KBM-7 (cell line): ENCODE results near the gene FAM221B.

Experiments used
- DNase-seq: peaks from one replicate; pipeline ENCODE4 v3.0.0-alpha.2; 2015
- in situ Hi-C: fragments of 300-500 bp; cut with MboI; formaldehyde crosslinking; loops from 2 replicates; pipeline ENCODE4 v1.14.3; 2020; ENCODE audit warnings: low sequenced_read_pairs, low pct_unique_long_range_greater_than_20kb, mixed read lengths

FAM221B gene, protein sequence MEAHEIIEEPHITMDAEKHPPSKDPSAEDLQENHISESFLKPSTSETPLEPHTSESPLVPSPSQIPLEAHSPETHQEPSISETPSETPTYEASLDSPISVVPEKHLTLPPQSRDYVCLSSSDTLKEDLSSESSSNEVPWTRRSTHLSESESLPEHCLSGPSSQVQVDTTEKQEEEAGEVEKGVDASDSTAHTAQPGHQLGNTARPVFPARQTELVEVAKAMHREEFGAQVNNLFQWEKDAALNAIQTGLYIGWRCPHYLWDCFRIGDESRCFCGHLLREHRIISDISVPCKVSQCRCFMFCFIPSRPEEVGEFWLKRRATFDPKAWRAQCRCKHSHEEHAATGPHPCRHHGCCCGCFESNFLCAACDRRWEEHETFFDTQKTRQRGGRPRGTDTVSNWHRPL

GRCh38 chr9:35828716-35829083 lies at the start of gene FAM221B:
FAM221B (minus strand) TSS chr9:35828732; CDS start chr9:35826161, 2,571 bp downstream.
- DNase-seq = no peak
- in situ Hi-C loops = no loop called here

- DNase-seq = no peak
- in situ Hi-C loops = no loop called here
Measured at GRCh38 chr9:35872505-35872904, 44.0 kb upstream of the FAM221B start.

DNA sequence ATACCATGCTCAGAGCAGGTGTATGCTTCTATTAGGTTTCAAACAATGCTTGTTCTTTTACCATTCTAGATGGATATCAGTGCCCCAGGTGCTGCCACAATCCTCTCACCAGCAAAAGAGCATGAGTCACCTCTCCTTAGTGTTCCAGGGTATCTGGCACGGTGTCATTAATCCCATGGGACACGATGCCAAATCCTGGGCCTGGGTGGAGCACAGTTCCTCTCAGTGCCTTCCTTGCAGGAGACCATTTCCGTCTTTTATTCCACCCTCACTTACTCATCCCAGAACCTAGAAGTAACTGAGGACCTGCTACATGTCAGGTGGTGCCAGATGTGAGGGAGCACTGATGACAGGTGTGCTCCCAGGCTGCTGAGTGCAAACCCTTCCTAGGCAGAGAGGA lies 43.0 kb upstream of the FAM221B start:
- in situ Hi-C loops = no loop called here
- DNase-seq = no peak

GRCh38 chr9:35870351-35870923 lies 41.9 kb upstream of the FAM221B start, which contains the start of gene OR13J1:
OR13J1 (minus strand) TSS chr9:35870401; CDS start chr9:35870401, 0 bp downstream.
- DNase-seq = no peak
- in situ Hi-C loops = no loop called here

- in situ Hi-C loops = no loop called here
Measured at GRCh38 chr9:35869621-35870216, 41.2 kb upstream of the FAM221B start.

GRCh38 chr9:35868933-35869332 lies 40.4 kb upstream of the FAM221B start:
- in situ Hi-C loops = no loop called here
- no peak for DNase-seq

More at GRCh38 chr9:35869621-35870216, 41.2 kb upstream of the FAM221B start:
- DNase-seq = no peak

DNA sequence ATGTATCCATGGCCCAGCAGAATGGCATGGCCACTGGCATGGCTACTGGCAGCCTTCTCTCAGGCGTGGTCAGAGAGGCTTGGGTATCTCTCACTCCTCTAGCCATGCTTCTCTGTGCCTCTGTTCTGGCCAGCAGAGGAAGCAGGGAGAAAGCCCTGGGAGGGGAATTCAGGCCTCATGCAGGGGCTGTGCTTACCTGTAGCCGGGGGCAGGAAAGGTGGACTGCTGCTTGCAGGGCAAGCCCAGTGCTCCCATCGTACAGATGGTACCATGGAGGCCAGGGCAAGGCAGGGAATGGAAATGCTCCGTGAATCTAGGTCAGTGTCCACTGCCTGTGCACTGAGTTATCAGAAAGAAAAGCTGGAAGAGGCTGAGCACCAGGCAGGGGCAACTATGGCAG lies 39.0 kb upstream of the FAM221B start:
- in situ Hi-C loops = no loop called here
- DNase-seq = no peak

DNA sequence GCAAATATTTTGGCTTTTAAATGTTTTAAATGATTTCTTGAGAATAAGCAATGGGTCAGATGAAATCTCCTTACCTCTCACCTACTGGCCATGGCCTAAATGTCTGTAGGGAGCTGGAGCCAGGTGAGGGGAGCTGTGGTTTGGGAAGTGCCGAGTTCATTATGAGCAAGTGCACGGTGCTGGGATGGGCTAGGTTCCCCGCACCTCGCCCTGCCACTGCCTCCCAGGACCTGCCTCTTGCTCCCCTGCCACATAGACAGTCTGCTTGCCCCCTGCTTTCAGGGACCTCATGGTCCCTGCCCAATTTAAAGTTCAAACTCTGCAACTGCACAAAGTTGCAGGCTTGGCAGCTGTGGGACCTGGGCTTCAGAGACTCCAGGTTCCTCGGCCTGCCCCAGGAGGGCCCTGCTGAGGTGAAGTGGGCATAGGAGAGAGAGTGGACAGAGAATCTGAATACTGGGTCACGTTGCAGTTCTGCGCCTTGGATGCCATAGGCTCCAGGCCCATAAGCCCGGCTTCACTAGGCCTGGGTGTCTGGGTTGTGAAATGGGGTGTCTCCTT lies 36.2 kb upstream of the FAM221B start:
- in situ Hi-C loops = no loop called here
- DNase-seq = no peak

DNA sequence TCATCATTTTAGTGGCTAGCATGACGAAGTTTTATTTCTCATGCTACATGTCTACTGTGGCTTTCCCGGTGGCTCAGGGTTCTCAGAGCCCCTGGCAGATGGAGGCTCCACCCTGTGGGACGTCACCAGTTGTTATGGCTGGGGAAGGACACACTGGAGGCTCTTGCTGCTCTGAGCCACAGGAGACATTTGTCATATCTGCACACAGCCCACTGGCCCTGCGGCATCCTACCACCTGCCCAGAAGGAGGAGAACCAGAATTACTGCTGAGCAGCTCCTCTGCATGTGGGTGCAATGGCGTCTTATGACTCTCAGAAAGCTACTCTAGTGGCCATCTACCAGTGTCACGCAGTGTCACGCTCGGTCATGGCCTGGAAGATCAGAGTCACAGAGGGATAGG lies 35.1 kb upstream of the FAM221B start:
- DNase-seq = no peak
- in situ Hi-C loops = no loop called here

DNA sequence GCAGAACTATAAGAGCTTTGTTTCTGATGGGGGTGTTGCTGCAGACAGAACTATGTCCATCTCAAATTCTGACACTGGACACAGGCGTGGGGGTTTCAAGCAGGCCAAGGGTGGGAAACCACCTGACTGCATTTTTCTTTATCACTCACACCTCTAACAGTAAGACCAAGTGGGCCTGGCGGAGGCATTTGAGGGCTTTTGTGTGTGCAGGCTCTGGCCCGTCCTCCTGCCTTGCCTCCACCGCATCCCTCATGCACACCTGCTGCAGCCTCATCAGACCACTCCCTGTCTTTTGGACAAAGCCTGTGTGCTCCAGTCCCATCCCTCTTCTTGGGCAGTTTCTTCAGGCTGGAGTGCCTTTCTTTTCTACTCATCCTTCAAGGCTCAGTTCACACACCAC lies 33.8 kb upstream of the FAM221B start:
- DNase-seq = no peak
- in situ Hi-C loops = no loop called here

DNA sequence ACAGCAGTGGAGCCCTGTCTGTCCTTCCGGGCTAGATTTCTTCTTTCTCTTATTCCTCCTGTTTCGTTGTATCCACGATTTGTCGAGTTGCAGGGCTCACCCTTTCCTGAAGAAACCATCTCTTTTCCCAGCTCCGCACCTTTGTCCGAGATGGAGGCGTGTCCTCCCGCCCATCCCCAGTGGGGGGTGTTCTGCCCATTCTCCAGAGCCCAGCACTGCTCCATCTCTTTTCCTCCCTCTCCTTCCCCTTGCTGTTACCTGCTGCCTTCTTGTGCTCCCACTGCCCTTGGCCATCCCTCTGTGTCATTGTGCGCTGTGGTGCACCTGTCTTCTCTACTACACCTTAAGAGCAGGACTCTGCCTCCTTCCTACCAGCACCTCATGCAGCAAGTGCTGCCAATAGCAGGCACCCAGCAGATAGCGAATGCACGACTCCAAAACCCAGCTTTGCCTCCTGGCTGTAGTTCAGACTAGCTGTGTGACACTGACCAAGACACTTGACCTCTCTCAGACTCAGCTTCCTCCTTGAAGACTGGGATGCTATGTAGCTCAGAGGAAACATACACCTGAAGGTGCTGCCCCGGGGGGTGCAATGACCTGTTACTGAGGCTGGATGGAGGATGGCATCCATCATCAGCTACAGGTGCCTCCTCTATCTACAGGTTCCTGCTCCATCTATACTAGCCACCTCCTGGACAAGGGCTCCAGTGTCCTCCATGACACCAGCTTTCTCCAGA lies 32.8 kb upstream of the FAM221B start:
- in situ Hi-C loops = no loop called here
- DNase-seq = no peak

DNA sequence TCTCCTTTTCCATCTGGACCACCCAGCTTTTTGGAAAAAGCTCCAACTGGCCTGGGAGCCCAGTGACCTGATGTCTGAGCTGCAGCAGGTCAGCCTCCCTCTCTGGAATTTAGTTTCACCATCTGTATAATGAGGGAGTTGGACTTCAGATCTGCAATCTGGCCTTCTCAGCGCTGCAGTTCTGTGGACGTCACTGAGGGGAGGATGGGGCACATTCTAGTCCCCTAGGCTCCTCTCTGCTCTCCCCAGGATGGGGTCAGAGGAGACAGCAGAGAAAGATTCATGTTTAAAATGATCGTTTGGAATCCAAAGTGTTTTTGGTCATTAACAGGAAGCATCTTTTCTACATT lies 31.4 kb upstream of the FAM221B start:
- in situ Hi-C loops = no loop called here
- DNase-seq = no peak

DNA sequence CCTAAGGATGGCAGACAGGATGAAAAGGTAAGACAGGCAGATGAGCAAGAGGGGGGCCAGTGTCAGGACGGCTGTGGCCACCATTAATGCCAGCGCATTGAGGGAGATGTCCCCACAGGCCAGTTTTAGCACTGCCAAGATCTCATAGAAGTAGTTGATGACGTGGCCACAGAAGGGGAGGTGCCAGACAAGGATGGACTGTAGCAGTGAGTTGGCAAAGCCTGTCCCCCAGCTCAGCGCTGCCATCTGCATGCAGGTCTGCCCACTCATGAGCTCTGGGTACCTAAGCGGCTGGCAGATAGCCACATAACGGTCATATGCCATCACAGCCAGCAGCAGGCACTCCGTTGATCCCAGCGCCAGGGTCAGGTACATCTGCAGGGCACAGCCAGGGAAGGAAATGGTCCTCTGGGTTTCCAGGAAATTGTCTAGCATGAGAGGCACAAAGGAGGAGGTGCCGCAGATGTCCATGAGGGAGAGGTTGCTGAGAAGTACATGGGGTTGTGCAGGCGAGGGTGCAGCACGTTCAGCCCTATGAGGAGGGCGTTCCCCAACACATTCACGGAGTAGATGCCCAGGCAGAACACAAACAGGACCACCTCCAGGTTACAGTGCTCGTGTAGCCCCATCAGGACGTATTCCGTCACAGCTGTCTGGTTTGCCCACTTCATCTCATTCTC lies 30.9 kb upstream of the FAM221B start:
- no peak for DNase-seq
- in situ Hi-C loops = no loop called here

DNA sequence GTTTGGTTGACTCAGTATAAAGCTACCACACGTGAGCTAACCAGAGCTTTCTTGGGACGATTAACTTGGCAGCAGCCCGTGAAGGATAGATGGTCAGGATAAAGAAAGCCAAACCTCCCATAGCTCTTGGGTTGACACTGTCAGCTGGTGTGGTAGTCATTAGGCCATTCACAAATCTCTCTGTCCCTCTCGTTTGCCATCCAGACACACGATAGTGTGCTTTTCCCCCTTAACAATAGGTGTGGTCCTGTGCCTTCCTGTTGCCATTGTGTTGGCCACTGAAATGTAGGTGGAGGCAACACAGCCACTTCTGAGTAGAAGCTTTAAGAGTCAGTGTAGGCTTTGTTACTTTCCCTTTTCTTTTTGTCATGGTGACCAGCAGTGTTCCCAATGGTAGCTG lies 29.9 kb upstream of the FAM221B start:
- in situ Hi-C loops = no loop called here
- no peak for DNase-seq

DNA sequence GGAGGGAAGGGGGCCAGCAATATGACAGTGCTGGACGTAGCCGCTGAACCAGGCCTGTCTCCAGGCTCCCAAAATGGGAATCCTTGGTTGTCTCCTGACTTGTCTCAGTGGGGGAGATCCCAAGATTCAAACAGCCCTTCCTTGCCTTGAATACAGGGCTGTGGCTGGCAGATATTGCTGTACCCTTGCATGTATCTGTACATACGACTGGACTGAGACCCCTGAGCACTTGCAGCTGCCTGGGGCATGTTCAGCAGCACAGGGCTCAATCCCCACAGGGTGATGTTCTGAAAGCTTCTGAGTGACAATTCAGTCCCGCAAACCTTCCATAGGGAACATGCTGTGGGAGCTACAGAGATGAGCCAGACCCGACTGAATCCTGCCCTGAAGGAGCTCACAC lies 28.4 kb upstream of the FAM221B start:
- no peak for DNase-seq
- in situ Hi-C loops = no loop called here

DNA sequence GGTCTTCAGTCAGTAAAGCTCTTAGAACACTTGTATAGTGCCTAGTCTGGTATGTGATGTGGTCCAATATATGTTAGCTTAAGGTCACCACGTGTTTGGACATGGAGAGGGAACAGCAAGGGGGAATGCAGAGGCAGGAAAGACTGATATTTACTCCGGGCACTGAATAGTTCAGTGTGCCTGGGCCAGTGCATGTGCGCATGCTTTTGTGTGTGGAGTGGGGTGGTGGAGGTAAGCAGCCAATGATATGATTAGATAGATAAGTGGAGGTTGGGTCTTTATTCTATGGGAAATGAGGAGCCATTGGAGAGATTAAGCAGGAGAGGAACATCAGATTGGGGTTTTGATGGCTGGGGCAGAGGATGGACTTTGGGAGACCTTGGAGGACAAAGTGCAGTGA lies 27.7 kb upstream of the FAM221B start:
- in situ Hi-C loops = no loop called here
- no peak for DNase-seq

DNA sequence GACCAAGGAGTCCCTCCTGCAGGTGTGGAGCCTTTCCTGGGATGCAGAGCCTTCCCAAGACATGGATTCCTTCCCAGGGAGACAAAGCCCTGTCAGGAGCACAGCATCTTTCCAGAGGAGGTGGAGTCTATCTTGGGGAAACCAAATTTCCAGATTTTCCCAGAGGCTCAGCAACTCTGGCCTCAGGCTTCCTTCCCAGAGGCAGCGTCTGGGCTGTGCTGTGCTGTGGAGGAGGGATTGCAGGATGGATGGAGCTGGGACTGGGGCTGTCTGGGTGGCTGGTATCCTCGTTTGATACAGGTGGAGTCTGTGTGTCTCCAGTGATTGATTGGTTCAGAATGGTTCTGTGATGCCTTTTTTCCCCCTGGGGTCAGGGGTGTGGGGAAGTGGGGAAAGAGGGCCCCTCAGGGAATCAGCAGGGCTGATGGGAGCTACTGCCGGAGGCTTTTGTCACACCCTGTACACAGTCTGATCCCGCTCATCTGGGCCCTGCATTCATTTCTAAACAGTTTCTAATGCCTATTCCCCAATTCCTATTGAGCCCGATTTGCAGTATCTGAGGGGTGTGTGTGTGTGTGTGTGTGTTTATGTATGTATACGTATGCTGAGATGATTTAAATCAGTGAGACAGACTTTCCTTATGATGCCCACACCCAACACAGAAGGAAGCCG lies 25.7 kb upstream of the FAM221B start:
- in situ Hi-C loops = no loop called here

More for the DNA sequence above, 25.7 kb upstream of the FAM221B start:
- no peak for DNase-seq
